ENCODE results near the gene PTPA.

PTPA gene

DNA sequence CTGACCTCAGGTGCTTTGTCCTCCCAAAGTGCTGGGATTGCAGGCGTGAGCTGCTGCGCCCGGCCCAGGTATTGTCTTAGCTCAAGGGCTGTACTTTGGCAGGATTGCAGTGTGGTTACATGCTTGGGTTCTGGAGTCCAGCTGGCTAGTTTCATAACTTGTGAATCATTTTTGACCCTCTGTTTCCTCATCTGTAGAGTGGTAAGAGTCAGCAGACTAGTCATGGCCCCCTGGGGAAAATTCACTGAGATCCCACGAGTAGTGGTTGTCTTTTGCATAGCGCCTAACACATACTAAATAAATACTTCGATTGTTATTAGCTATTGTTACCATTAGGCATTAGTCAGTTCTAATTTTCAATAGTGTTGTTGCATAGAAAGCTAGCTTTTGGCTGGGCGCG is 14.3 kb downstream of the PTPA start:
- no peak for TF ChIP-seq SIN3A (IDR thresholded peaks at IDR 0.05; ENCODE audit: borderline replicate concordance, insufficient read depth, low read length)
- TF ChIP-seq POLR2AphosphoS5 (IDR thresholded peaks at IDR 0.05; ENCODE audit: low read depth, low read length): no peak
- TF ChIP-seq, protein P1, sequence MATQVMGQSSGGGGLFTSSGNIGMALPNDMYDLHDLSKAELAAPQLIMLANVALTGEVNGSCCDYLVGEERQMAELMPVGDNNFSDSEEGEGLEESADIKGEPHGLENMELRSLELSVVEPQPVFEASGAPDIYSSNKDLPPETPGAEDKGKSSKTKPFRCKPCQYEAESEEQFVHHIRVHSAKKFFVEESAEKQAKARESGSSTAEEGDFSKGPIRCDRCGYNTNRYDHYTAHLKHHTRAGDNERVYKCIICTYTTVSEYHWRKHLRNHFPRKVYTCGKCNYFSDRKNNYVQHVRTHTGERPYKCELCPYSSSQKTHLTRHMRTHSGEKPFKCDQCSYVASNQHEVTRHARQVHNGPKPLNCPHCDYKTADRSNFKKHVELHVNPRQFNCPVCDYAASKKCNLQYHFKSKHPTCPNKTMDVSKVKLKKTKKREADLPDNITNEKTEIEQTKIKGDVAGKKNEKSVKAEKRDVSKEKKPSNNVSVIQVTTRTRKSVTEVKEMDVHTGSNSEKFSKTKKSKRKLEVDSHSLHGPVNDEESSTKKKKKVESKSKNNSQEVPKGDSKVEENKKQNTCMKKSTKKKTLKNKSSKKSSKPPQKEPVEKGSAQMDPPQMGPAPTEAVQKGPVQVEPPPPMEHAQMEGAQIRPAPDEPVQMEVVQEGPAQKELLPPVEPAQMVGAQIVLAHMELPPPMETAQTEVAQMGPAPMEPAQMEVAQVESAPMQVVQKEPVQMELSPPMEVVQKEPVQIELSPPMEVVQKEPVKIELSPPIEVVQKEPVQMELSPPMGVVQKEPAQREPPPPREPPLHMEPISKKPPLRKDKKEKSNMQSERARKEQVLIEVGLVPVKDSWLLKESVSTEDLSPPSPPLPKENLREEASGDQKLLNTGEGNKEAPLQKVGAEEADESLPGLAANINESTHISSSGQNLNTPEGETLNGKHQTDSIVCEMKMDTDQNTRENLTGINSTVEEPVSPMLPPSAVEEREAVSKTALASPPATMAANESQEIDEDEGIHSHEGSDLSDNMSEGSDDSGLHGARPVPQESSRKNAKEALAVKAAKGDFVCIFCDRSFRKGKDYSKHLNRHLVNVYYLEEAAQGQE (IDR thresholded peaks at IDR 0.05; ENCODE audit: insufficient read depth in 1 of 2, low read depth in 2 of 2, low read length in 2 of 2): no peak
- no peak for TF ChIP-seq TAF1 (IDR thresholded peaks at IDR 0.05; ENCODE audit: borderline replicate concordance, insufficient read depth, low read length)
- no peak for TF ChIP-seq FOXP2 (optimal IDR thresholded peaks at IDR 0.05; ENCODE audit: borderline replicate concordance, extremely low read depth, extremely low read length, insufficient read depth)

DNA sequence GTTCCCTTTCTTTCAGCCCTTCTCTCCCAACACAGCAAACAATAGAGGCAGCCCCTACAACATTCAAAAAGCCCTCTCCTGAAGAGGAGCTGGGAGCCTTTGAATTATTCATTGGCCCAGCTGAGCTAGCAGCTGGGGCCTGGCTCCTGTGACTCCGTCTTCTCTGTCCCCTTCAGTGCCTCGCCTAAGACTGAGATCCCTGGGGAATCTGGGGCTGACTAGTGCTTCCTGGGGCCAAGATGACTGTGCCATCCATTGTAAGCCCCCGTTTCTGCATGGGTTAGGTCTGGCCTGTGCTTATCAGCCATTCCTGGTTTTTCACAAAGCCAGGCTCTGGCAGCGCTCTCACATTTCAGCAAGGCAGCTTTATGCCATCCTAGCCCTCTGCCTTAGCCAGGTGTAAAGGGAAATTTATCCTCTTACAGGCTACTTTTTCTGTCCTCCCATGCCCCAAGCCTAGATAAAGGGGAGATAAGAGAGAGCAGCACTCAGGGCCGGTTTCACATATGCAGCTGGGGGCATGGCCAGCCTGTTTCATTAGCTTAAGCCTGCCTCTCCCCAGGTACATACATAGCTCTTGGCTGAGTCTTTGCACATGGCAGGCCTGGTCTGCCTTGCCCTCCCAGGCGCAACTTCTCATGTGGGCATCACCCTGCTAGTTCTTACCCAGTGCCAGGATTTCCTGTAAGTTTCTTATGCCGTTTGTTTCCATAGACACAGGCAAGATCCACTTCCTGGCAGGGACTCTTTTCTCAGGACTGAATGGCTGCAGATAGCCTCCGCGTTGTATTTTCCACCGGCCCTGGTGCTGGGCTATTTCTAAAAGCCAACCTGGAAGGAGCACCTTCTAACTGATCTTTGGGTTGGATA is 15.8 kb downstream of the PTPA start:
- TF ChIP-seq FOXP2 (optimal IDR thresholded peaks at IDR 0.05; ENCODE audit: borderline replicate concordance, extremely low read depth, extremely low read length, insufficient read depth): no peak
- no peak for TF ChIP-seq TAF1 (IDR thresholded peaks at IDR 0.05; ENCODE audit: borderline replicate concordance, insufficient read depth, low read length)
- TF ChIP-seq POLR2AphosphoS5 (IDR thresholded peaks at IDR 0.05; ENCODE audit: low read depth, low read length): no peak
- TF ChIP-seq, protein P1 (IDR thresholded peaks at IDR 0.05; ENCODE audit: insufficient read depth in 1 of 2, low read depth in 2 of 2, low read length in 2 of 2): no peak
- TF ChIP-seq SIN3A (IDR thresholded peaks at IDR 0.05; ENCODE audit: borderline replicate concordance, insufficient read depth, low read length): no peak

DNA sequence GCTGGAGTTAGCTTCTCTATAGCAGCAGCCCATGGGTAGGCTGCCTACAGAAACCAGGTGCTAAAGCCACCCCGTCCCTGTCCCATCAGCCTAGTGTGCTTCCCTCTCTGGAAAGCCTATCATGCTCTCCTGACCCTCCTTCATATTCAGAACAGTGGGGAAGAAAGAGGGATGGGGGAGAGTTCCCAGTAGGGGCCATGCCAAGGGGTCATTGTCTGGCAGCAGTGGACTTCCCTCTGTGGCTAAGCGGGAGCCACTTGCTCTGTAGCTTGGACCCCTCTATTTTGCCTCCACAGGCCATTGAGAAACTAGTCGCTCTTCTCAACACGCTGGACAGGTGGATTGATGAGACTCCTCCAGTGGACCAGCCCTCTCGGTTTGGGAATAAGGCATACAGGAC is 17.5 kb downstream of the PTPA start:
- TF ChIP-seq POLR2AphosphoS5 (IDR thresholded peaks at IDR 0.05; ENCODE audit: low read depth, low read length) (no peak), TAF1 (IDR thresholded peaks at IDR 0.05; ENCODE audit: borderline replicate concordance, insufficient read depth, low read length) (no peak), FOXP2 (optimal IDR thresholded peaks at IDR 0.05; ENCODE audit: borderline replicate concordance, extremely low read depth, extremely low read length, insufficient read depth) (no peak), SIN3A (IDR thresholded peaks at IDR 0.05; ENCODE audit: borderline replicate concordance, insufficient read depth, low read length) (no peak)
- TF ChIP-seq, protein P1 (IDR thresholded peaks at IDR 0.05; ENCODE audit: insufficient read depth in 1 of 2, low read depth in 2 of 2, low read length in 2 of 2): no peak

DNA sequence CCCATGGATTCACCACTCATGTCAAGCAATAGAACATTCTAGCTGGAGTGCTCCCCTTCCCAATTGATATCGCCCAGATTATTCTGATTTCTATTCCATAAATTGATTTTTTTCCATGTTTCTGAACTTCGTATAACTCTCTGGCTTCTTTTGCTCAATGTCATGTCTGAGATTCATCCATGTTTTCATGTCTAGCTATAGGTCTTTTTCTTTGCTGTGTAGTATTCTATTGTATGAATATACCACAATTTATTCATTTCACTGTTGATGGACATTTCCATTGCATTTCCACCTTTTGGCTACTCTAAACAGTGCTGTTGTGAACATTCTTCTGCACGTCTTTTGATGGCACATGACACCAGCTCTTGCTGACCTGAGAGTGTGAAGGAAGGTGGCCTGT is 19.6 kb downstream of the PTPA start:
- TF ChIP-seq FOXP2 (optimal IDR thresholded peaks at IDR 0.05; ENCODE audit: borderline replicate concordance, extremely low read depth, extremely low read length, insufficient read depth) (no peak), POLR2AphosphoS5 (IDR thresholded peaks at IDR 0.05; ENCODE audit: low read depth, low read length) (no peak), TAF1 (IDR thresholded peaks at IDR 0.05; ENCODE audit: borderline replicate concordance, insufficient read depth, low read length) (no peak), SIN3A (IDR thresholded peaks at IDR 0.05; ENCODE audit: borderline replicate concordance, insufficient read depth, low read length) (no peak)
- TF ChIP-seq, protein P1 (IDR thresholded peaks at IDR 0.05; ENCODE audit: insufficient read depth in 1 of 2, low read depth in 2 of 2, low read length in 2 of 2): no peak
